GM18498 (cell line): ENCODE results near the gene AP3M1.

Experiments used
- ATAC-seq: cut with Tn5 transposase; IDR thresholded peaks from one replicate; pipeline ENCODE4 v1.9.1; 2021; ENCODE audit warnings: mild to moderate bottlenecking, moderate library complexity; ENCODE audit not compliant: unreplicated experiment

AP3M1 gene

GRCh38 chr10:74120911-74121310 is 29.7 kb downstream of the AP3M1 start:
- ATAC-seq: no peak

GRCh38 chr10:74118804-74119203 is 31.8 kb downstream of the AP3M1 start:
- ATAC-seq: no peak

- ATAC-seq: no peak
Measured at GRCh38 chr10:74117738-74118137, 32.9 kb downstream of the AP3M1 start.

- no peak for ATAC-seq
Measured at GRCh38 chr10:74114041-74114448, 36.6 kb downstream of the AP3M1 start.

GRCh38 chr10:74113546-74113945 is 37.1 kb downstream of the AP3M1 start:
- no peak for ATAC-seq

GRCh38 chr10:74111799-74112198 is 38.8 kb downstream of the AP3M1 start:
- ATAC-seq: no peak

- ATAC-seq: no peak
Measured at GRCh38 chr10:74110120-74110519, 40.5 kb downstream of the AP3M1 start.

- no peak for ATAC-seq
Measured at GRCh38 chr10:74109452-74109851, 41.2 kb downstream of the AP3M1 start.

- ATAC-seq: no peak
Measured at GRCh38 chr10:74107391-74107790, 43.2 kb downstream of the AP3M1 start.

GRCh38 chr10:74104996-74105395 is 45.6 kb downstream of the AP3M1 start:
- no peak for ATAC-seq

GRCh38 chr10:74104480-74104879 is 46.1 kb downstream of the AP3M1 start:
- no peak for ATAC-seq

GRCh38 chr10:74103560-74104258 is 46.9 kb downstream of the AP3M1 start:
- no peak for ATAC-seq

GRCh38 chr10:74099836-74100235 is 50.8 kb downstream of the AP3M1 start:
- no peak for ATAC-seq

GRCh38 chr10:74099420-74099819 is 51.2 kb downstream of the AP3M1 start:
- no peak for ATAC-seq

GRCh38 chr10:74097776-74098175 is 52.9 kb downstream of the AP3M1 start:
- no peak for ATAC-seq

- ATAC-seq: peak; percentile 92
Measured at GRCh38 chr10:74096777-74097176, 53.9 kb downstream of the AP3M1 start.

GRCh38 chr10:74094231-74094630 is 56.4 kb downstream of the AP3M1 start:
- ATAC-seq: no peak

- no peak for ATAC-seq
Measured at GRCh38 chr10:74093530-74094164, 57.0 kb downstream of the AP3M1 start.

- ATAC-seq: no peak
Measured at GRCh38 chr10:74092372-74092771, 58.3 kb downstream of the AP3M1 start.

GRCh38 chr10:74088722-74089121 is 61.9 kb downstream of the AP3M1 start:
- no peak for ATAC-seq

- no peak for ATAC-seq
Measured at GRCh38 chr10:74086317-74086716, 64.3 kb downstream of the AP3M1 start.

- ATAC-seq: peak; percentile 82
Measured at GRCh38 chr10:74084955-74085354, 65.7 kb downstream of the AP3M1 start.

- no peak for ATAC-seq
Measured at GRCh38 chr10:74083304-74083703, 67.3 kb downstream of the AP3M1 start.
